ENCODE data around the gene DNAAF3. TPM values are rescaled to one million over a fixed set of nuclear protein-coding genes. Genes with fewer than 3 reads are reported as not detected.

Gene DNAAF3
- total RNA-seq, 4 donors from 2014 or later = 0.39 TPM; not detected in 3

DNA sequence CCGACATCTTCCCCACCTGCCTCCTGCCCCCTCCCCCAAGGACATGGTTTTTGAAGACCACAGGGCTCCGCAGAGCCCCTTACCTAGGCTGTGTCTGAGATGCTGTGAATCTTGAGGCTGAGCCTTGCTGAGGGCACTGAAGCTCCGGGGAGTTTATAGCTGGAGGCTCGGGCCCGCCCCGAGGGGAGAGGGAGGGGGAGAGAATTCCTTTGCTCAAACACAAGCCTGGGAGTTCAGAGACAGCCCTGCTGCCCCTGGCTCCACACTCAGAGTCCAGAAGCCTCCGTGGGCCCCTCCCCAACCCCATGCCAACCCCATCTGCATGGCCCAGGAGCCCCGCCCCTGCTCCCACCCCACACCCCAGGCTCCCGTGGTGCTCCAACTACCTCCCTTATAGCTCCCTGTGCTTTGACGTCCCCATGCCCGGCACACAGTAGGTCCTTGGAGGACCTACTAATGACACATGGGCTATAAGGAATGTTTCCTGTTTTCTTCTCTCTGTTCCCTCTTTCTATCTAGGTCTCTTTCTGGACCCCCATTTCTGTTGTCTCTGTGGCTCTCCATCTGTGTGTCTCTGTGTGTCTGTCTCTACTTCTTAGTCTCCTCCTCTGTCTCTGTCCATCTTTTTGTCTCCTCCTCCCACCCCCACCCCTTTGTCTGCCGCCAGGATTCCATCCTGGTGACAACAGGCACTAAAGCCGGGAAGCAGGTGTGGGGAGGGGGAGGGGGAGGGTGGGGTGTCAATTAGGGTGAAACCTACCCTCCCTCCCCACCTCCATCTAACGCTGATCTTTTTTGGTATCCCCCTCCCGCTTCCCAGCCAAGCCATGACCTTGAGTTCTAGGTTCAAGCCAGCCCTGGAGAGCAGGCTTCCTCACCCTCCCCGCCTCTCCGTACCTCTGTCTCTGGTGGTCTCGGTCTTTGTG, 17.1 kb downstream of the DNAAF3 start, which contains the start of gene TNNT1:
TNNT1 (minus strand) TSS at position 129 of the 926 bp plus-strand sequence. CDS start 2,049 bp downstream, outside the sequence.
- in situ Hi-C loops (cut with MboI; ENCODE audit: low sequenced_read_pairs in 4 of 4) (loop anchor here in 3 of 4 donors (10.0 to 25.0 kb wide), 4 partner anchors 263 to 488 kb away; partner anchors contain the start of genes CCDC106 (in 1 of the 3), UBE2S (in 1 of the 3), ZNF580 (in 1 of the 3) and ZNF581 (in 1 of the 3)), intact Hi-C loops (cut with DNase I; ENCODE audit: low total_unique reads) (loop anchor here (5.0 kb wide), 1 partner anchor 448 kb away; the partner anchor contains the start of gene FIZ1)
- ATAC-seq (peak; percentile 57 to 58), DNase-seq (peak; percentile 39 to 91)
- H3K36me3 ChIP-seq = no peaks in the 10 kb centered on the region
- H3K27me3 ChIP-seq = peaks cover 7 to 21% (median 19%) of the 10 kb centered on the region in 3 donors
- H3K9me3 ChIP-seq = no peaks in the 10 kb centered on the region
- peak within 1 kb of the TSS; percentile 48 to 58 (median 56) for H3K4me3 ChIP-seq
- TF ChIP-seq, protein P1, sequence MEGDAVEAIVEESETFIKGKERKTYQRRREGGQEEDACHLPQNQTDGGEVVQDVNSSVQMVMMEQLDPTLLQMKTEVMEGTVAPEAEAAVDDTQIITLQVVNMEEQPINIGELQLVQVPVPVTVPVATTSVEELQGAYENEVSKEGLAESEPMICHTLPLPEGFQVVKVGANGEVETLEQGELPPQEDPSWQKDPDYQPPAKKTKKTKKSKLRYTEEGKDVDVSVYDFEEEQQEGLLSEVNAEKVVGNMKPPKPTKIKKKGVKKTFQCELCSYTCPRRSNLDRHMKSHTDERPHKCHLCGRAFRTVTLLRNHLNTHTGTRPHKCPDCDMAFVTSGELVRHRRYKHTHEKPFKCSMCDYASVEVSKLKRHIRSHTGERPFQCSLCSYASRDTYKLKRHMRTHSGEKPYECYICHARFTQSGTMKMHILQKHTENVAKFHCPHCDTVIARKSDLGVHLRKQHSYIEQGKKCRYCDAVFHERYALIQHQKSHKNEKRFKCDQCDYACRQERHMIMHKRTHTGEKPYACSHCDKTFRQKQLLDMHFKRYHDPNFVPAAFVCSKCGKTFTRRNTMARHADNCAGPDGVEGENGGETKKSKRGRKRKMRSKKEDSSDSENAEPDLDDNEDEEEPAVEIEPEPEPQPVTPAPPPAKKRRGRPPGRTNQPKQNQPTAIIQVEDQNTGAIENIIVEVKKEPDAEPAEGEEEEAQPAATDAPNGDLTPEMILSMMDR (IDR thresholded peaks at IDR 0.05 in 4 of 5, conservative IDR thresholded peaks at IDR 0.05 in 1 of 5) = no peak
- TF ChIP-seq POLR2A (IDR thresholded peaks at IDR 0.05) = peak; percentile 63
- H3K4me1 ChIP-seq = peaks cover 7 to 28% of the 10 kb centered on the region in 2 donors
- peak within 1 kb of the TSS; percentile 82 to 96 (median 93) for H3K27ac ChIP-seq

DNA sequence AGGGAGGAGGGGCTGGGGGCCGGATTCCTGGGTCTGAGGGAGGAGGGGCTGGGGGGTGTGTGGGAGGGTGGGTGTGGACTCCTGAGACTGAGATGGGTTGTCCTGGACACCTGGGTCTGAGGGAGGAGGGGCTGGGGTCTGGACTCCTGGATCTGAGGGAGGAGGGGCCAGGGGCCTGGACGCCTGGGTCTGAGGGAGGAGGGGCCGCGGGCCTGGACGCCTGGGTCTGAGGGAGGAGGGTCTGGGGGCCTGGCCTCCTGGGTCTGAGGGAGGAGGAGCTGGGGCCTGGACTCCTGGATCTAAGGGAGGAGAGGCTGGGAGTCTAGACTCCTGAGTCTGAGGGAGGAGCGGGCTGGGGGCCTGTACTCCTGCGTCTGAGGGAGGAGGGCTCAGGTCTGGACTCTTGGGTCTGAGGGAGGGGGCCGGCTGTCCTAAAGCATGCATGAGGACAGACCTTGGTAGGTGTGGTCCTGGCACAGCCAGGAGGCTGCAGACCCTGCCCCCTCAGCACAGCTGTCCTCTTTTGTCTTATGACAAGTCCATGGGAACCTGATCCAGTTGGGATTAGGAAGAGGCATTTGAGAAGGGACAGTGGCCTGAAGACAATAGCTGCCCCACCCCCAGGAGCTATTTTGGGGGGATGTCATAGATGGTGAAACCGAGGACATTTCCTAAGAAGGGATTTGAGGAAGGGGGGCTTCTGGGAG, 18.7 kb downstream of the DNAAF3 start:
- DNase-seq = peak; percentile 77 to 94
- H3K27ac ChIP-seq = peak overlapping the region; percentile 82 to 96 (median 93)
- peak; percentile 33 to 46 for TF ChIP-seq POLR2A (IDR thresholded peaks at IDR 0.05)
- TF ChIP-seq, protein P1 (IDR thresholded peaks at IDR 0.05 in 4 of 5, conservative IDR thresholded peaks at IDR 0.05 in 1 of 5) = no peak
- H3K4me3 ChIP-seq = peak overlapping the region; percentile 48 to 65 (median 56)
- no peaks in the 10 kb centered on the region for H3K9me3 ChIP-seq
- intact Hi-C loops (cut with DNase I; ENCODE audit: low total_unique reads) (loop anchor here (5.0 kb wide), 1 partner anchor 450 kb away; the partner anchor contains the start of gene FIZ1), in situ Hi-C loops (cut with MboI; ENCODE audit: low sequenced_read_pairs in 4 of 4) (loop anchor here in 3 of 4 donors (10.0 to 25.0 kb wide), 4 partner anchors 265 to 490 kb away; partner anchors contain the start of genes CCDC106 (in 1 of the 3), UBE2S (in 1 of the 3), ZNF580 (in 1 of the 3) and ZNF581 (in 1 of the 3))
- peak; percentile 64 to 77 for ATAC-seq
- H3K36me3 ChIP-seq = no peaks in the 10 kb centered on the region
- peaks cover 7 to 30% of the 10 kb centered on the region in 2 donors for H3K4me1 ChIP-seq
- peaks cover 14 to 24% (median 22%) of the 10 kb centered on the region in 3 donors for H3K27me3 ChIP-seq

DNA sequence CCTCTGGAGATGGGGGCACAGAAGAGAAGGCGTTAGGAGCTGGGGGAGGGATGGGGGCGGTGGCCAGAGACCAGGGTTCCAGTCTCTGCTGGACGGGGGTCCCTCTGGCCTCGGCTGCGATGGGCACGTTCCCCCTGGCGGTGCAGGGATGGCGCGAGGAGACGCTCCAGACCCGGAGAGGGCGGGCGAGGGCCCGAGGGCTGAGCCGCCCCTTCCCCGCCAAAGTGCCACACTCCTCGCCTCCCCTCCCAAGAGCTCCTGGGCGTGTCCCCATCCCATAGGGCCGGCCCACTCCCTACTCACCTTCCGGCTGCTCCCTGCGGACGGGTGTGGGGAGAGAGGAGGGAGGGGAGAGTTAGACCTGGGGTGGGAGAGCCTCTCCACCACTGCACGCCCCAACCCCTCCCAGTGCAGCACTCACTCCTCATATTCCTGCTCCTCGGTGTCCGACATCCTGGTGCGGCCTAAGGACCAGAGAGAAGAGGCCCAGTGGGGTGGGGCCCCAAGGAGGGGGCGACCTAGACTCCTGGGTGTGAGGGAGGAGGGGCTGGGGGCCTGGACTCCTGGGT, 19.6 kb downstream of the DNAAF3 start:
- Histone ChIP-seq H3K36me3 (no peaks in the 10 kb centered on the region), H3K27ac (peak overlapping the region; percentile 82 to 96 (median 93)), H3K4me3 (peak overlapping the region; percentile 48 to 65 (median 56)), H3K9me3 (no peaks in the 10 kb centered on the region), H3K4me1 (peaks cover 7 to 30% of the 10 kb centered on the region in 2 donors), H3K27me3 (peaks cover 14 to 29% (median 27%) of the 10 kb centered on the region in 3 donors)
- peak; percentile 36 to 55 for DNase-seq
- peak; percentile 16 to 61 for TF ChIP-seq POLR2A (IDR thresholded peaks at IDR 0.05)
- TF ChIP-seq, protein P1 (IDR thresholded peaks at IDR 0.05 in 4 of 5, conservative IDR thresholded peaks at IDR 0.05 in 1 of 5) = no peak
- intact Hi-C loops (cut with DNase I; ENCODE audit: low total_unique reads) (loop anchor here (5.0 kb wide), 1 partner anchor 451 kb away; the partner anchor contains the start of gene FIZ1), in situ Hi-C loops (cut with MboI; ENCODE audit: low sequenced_read_pairs in 4 of 4) (loop anchor here in 3 of 4 donors (10.0 to 25.0 kb wide), 4 partner anchors 266 to 491 kb away; partner anchors contain the start of genes CCDC106 (in 1 of the 3), UBE2S (in 1 of the 3), ZNF580 (in 1 of the 3) and ZNF581 (in 1 of the 3))
- ATAC-seq = peak in 1 of 2 donors; percentile 35

All from gastrocnemius medialis (tissue), 4 donors.